Motor neuron (in vitro differentiated cells): ENCODE data around the gene SELE. TPM values are rescaled to one million over a fixed set of nuclear protein-coding genes. Genes with fewer than 3 reads are reported as not detected.
A peak's percentile ranks its signal among the peaks of the same experiment; 100 is the strongest.
"Not testable (repeated sequence)": the region's sequence is repeated elsewhere in the genome, so short reads cannot be mapped to it uniquely, and the experiment has no call there.

ENCODE experiments used
- ATAC-seq, 8 experiments: fragments of 200-7000 bp; cut with Tn5 transposase; replicated peaks in 6 of 8; 2 replicates each; pipeline ENCODE4 v1.8.0; 2021; ENCODE audit warnings: mild to moderate bottlenecking in 8 of 8, moderate library complexity in 8 of 8
- H3K27ac ChIP-seq, 2 donors: fragments of 250-450 bp; sonication (Bioruptor Pico); 2 replicates each; pipeline ENCODE4 v1.9.0; 2021; ENCODE audit warnings: antibody characterized with exemption in 2 of 2, mild to moderate bottlenecking in 2 of 2, moderate library complexity in 1 of 2
- H3K4me1 ChIP-seq, 2 donors: fragments of 250-450 bp; sonication (Bioruptor Pico); replicated peaks in 1 of 2; 2 replicates each; pipeline ENCODE4 v1.6.1; 2021; ENCODE audit warnings: antibody characterized with exemption in 2 of 2, mild to moderate bottlenecking in 2 of 2, moderate library complexity in 1 of 2
- H3K4me3 ChIP-seq, 5 donors: fragments of 250-450 bp; sonication (Bioruptor Pico); 2 replicates each; pipeline ENCODE4 v1.9.0; 2021; ENCODE audit warnings: antibody characterized with exemption in 5 of 5, mild to moderate bottlenecking in 5 of 5, moderate library complexity in 4 of 5
- WGBS, 10 experiments: fragments of 450-650 bp; shearing (Covaris generic); methylation state at CpG; one replicate each; pipeline ENCODE4 v1.0.0; 2022; 5-methylcytosine and 5-hydroxymethylcytosine counted together
- in situ Hi-C, 9 experiments: fragments of 400-800 bp; cut with MboI; loops; one replicate each; pipeline ENCODE4 v1.15.0; 2021; ENCODE audit warnings: low sequenced_read_pairs in 9 of 9, low pct_unique_long_range_greater_than_20kb in 2 of 9; ENCODE audit not compliant: unreplicated experiment in 9 of 9
- total RNA-seq, 8 experiments: library from RNA; unstranded; fragments of 300-600 nt; gene quantifications; 2 replicates each; pipeline versions ENCODE4 v1.2.3 to v1.2.4, GENCODE V29; 2022

The SELE gene
- total RNA-seq, 8 experiments from 2014 or later, result 0.08 to 0.47 (median 0.21) TPM; not detected in 5

- ATAC-seq, result no peak
- no peak overlapping the region for H3K27ac ChIP-seq
- no peaks in the 10 kb centered on the region for H3K4me1 ChIP-seq
- in situ Hi-C loops, result no loop called here
- H3K4me3 ChIP-seq, result no peak overlapping the region
- WGBS, 10 experiments, result 56 to 97% (median 88%) methylated on average over 2 to 4 of the region's 4 CpGs; no CpG with 5 or more reads in 1 of the 10 experiments
Measured at GRCh38 chr1:169692756-169693460, 41.0 kb downstream of the SELE start.

DNA sequence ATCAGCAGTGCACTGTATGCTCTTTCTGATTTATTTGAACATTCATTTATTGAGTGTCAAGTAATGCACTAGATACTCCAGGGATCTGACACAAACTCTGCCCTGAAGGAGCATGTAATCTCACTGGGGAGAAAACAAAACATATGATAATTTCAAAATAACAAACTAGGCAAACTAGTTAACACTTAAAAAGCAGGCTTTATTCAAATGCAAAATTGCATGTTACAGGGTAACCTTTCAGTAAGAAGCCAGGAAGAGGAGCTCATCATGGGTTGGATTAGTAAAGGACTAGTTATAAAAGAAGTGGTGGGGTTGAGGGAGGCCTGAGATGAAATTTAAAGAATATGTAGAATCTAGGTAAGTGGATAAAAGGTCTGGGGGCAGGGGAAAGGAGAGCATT lies 43.4 kb downstream of the SELE start:
- H3K27ac ChIP-seq, result no peak overlapping the region
- no peaks in the 10 kb centered on the region for H3K4me1 ChIP-seq
- no peak overlapping the region for H3K4me3 ChIP-seq
- in situ Hi-C loops, result no loop called here
- no peak for ATAC-seq

DNA sequence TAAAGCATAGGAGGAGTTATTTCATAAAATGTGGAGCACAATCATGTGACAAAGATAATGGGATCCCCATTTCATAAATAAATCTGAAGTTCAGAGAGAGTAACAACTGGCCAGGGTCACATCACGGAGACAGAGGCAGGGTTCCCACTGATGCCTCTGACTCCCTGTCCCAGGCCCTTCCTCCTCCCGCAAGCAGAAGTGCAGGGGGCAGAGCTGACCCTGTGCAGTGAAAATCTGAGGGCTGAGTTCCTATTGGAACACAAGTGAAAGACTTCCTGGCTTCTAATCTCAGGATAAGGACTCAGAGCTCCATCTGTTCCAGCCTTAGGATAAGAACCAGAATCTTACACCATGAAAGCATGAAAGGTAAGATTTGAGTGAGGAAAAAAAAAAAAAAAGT lies 44.5 kb downstream of the SELE start:
- WGBS, 10 experiments, result 33 to 70% (median 58%) methylated on average over 1 to 2 of the region's 2 CpGs; no CpG with 5 or more reads in 4 of the 10 experiments
- no peak overlapping the region for H3K27ac ChIP-seq
- no peak for ATAC-seq
- in situ Hi-C loops, result no loop called here
- H3K4me1 ChIP-seq, result no peaks in the 10 kb centered on the region
- no peak overlapping the region for H3K4me3 ChIP-seq

DNA sequence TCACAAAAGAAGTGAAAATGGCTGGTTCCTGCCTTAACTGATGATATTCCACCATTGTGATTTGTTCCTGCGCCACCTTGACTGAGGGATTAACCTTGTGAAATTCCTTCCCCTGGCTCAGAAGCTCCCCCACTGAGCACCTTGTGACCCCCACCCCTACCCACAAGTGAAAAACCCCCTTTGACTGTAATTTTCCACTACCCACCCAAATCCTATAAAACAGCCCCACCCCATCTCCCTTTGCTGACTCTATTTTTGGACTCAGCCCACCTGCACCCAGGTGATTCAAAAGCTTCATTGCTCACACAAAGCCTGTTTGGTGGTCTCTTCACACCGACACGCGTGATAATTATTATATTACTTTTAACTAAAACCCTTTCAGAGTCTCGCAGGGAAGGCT lies 45.5 kb downstream of the SELE start:
- 20 to 93% (median 85%) methylated on average over 1 to 5 of the region's 5 CpGs; no CpG with 5 or more reads in 4 of the 10 experiments for WGBS, 10 experiments
- H3K4me1 ChIP-seq, result not testable (repeated sequence)

DNA sequence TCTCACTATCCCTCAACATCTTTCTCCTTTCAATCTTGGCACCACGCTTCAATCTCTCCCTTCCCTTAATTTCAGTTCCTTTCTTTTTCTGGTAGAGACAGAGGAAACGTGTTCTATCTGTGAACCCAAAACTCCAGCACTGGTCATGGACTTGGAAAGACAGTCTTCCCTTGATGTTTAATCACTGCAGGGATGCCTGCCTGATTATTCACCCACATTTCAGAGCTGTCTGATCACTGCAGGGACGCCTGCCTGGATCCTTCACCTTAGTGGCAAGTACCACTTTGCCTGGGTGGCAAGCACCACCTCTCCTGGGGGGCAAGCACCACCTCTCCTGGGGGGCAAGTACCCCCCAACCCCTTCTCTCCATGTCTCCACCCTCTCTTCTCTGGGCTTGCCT lies 50.2 kb downstream of the SELE start:
- ATAC-seq, result no peak
- 8 to 90% (median 76%) methylated on average over 1 to 3 of the region's 3 CpGs for WGBS, 10 experiments
- in situ Hi-C loops, result no loop called here
- Histone ChIP-seq H3K4me1 (peaks cover 9 to 18% of the 10 kb centered on the region in 2 donors), H3K4me3 (no peak overlapping the region), H3K27ac (no peak overlapping the region)

More for the DNA sequence above, 45.5 kb downstream of the SELE start:
- H3K27ac ChIP-seq, H3K4me3 ChIP-seq, in situ Hi-C loops, ATAC-seq: not testable (repeated sequence)

DNA sequence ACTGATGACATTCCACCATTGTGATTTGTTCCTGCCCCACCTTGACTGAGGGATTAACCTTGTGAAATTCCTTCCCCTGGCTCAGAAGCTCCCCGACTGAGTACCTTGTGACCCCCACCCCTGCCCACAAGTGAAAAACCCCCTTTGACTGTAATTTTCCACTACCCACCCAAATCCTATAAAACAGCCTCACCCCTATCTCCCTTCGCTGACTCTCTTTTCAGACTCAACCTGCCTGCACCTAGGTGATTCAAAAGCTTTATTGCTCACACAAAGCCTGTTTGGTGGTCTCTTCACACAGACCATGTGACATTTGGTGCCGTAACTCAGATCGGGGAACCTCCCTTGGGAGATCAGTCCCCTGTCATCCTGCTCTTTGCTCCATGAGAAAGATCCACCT lies 50.7 kb downstream of the SELE start:
- H3K27ac ChIP-seq, ATAC-seq, in situ Hi-C loops, H3K4me3 ChIP-seq: not testable (repeated sequence)
- 67 to 100% (median 78%) methylated on average over 1 to 4 of the region's 4 CpGs; no CpG with 5 or more reads in 2 of the 10 experiments for WGBS, 10 experiments
- peaks cover 9 to 18% of the 10 kb centered on the region in 2 donors for H3K4me1 ChIP-seq

DNA sequence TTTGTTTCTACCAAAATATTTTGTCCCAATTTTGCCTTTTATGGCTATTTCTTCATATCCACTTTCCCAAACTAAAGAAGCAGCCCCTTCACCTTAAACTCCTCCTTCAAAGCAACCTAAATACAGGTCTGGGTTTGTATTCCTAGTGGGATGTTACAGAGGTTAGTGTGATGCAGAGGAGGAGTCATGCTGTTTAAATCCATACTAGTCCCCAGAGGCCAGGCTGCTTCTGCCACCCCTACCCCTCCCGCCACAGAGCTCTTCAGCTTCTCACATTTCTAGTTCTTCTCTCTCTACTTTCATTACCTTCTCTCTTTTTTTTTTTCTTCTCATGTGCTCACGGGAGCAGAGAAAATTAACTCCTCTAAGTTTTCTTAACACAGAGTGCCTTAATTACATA lies 51.8 kb downstream of the SELE start:
- H3K4me3 ChIP-seq, result no peak overlapping the region
- ATAC-seq, result no peak
- H3K27ac ChIP-seq, result no peak overlapping the region
- peaks cover 9 to 18% of the 10 kb centered on the region in 2 donors for H3K4me1 ChIP-seq
- in situ Hi-C loops, result no loop called here
- 0 to 67% (median 40%) methylated on average over 1 to 2 of the region's 2 CpGs; no CpG with 5 or more reads in 1 of the 10 experiments for WGBS, 10 experiments

DNA sequence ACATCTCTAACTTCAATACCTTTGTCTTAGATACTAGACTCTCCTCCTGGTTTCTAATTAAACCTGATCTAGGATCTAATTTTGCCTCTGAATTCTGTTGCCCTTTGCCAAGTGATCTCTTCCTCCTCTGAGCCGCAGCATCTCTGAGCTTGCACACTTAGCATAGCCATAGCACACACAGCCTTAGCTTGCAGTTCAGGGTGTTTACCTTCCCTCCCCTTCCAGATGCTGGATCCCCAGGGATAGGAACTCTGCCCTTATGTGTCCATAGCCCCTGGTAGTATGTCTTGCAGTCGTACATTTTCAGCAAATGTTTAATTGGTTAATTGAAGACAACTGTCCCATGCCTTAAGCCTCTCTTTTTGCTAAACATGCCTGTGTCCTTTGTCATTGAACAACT lies 52.7 kb downstream of the SELE start:
- Histone ChIP-seq H3K27ac (no peak overlapping the region), H3K4me1 (peaks cover 9 to 18% of the 10 kb centered on the region in 2 donors), H3K4me3 (no peak overlapping the region)
- WGBS, 10 experiments, result 0 to 71% (median 17%) methylated on average over 1 to 2 of the region's 2 CpGs; no CpG with 5 or more reads in 3 of the 10 experiments
- in situ Hi-C loops, result no loop called here
- peak in 5 of 8 experiments; percentile 40 to 60 (median 41) for ATAC-seq

DNA sequence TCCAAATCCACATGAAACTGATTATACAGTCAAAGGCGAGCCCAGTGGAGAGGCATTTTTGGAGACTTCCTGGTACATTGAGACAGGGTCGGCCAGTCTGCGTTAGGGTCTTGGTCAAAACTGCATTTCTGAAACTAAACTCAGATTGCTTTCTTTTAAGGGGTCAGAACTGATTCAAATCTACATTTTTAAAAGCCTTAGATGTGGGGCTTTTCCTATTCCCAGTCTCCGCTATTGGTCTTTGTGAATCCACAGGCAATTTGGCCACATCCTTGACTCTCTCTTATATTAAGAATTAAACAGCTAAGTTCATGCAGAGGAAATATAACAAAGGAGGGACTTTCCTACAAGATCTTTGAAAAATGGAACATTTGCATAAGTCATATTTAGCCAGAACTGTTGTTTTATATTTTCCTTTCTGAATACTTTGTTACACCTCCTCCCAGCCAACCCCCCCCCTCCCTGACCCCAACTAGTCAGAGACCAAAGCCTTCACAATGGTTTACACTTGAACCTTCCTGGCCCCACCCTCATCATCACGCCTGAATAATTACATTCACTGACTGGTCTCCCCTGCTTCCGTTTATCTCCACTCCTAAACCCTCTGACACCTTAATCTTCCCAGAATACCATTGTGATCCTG lies 53.4 kb downstream of the SELE start:
- ATAC-seq, result peak in 5 of 8 experiments; percentile 7 to 46 (median 39)
- in situ Hi-C loops, result no loop called here
- Histone ChIP-seq H3K4me3 (no peak overlapping the region), H3K27ac (no peak overlapping the region), H3K4me1 (peaks cover 9 to 18% of the 10 kb centered on the region in 2 donors)
- 43 to 82% (median 64%) methylated on average over 2 to 6 of the region's 6 CpGs; no CpG with 5 or more reads in 1 of the 10 experiments for WGBS, 10 experiments

DNA sequence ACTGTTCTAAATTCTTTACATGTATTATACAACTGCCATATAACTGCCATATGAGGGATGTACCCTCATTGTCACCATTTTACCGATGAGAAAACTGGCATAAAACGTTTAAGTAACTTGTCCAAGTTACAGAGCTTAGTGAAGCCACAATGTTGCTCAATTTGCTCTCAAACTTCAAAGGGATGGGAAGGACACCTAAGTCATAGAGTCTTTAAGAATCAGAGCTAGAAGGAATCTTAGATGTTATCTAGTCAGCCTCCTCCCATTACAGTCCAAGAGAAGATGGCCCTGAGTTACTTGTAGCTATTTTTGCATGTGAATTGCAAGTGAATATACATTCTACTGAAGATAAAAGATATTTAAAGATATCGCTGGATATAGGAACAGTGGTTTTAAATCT lies 54.2 kb downstream of the SELE start:
- no peak overlapping the region for H3K4me3 ChIP-seq
- H3K27ac ChIP-seq, result no peak overlapping the region
- WGBS, 10 experiments, result 17 to 100% (median 78%) methylated on average over 1 to 3 of the region's 3 CpGs; no CpG with 5 or more reads in 2 of the 10 experiments
- no peak for ATAC-seq
- H3K4me1 ChIP-seq, result peaks cover 9 to 18% of the 10 kb centered on the region in 2 donors
- in situ Hi-C loops, result no loop called here

DNA sequence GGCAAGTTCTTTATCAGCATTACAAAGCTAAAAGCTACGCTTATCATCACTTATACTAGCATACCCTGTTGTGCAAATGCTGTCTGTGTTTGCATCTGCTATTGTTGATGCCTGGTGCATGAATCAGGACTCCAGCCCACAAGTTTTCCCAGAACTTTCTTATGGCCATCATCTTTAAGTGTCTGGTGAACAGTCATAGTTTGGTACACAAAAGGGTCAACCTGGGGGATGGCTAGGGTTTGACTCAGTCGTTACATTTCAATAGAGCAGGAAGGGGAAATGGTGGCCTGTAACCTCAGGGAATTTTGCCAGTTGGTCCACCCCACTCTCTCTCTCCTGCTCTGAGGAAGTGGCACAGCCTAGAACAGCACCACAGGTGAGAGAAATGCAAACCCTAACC lies 57.9 kb downstream of the SELE start:
- Histone ChIP-seq H3K4me1 (peaks cover 5 to 9% of the 10 kb centered on the region in 2 donors), H3K4me3 (no peak overlapping the region), H3K27ac (no peak overlapping the region)
- peak in 1 of 8 experiments; percentile 60 for ATAC-seq
- WGBS, 10 experiments, result 0 to 100% (median 34%) methylated on average over 1 to 2 of the region's 2 CpGs
- in situ Hi-C loops, result no loop called here
